Activated naive CD4-positive, alpha-beta T cell treated with anti-CD3 and anti-CD28 coated beads, Interleukin-2, amount 50 U/mL, for 16 hours (primary cell): ENCODE data around the gene HPS4.

Source experiments
- DNase-seq: peaks from one replicate; pipeline ENCODE4 v3.0.0-alpha.2; 2020

Gene HPS4

GRCh38 chr22:26494506-26494905 lies 10.9 kb upstream of the HPS4 start:
- DNase-seq, result no peak

GRCh38 chr22:26492220-26492619 lies 8.6 kb upstream of the HPS4 start:
- DNase-seq, result no peak

- no peak for DNase-seq
Observed at GRCh38 chr22:26489447-26490036, 6.0 kb upstream of the HPS4 start.

GRCh38 chr22:26487996-26488395 lies 4.4 kb upstream of the HPS4 start:
- no peak for DNase-seq

- DNase-seq, result no peak
Observed at GRCh38 chr22:26486394-26486793, 2.8 kb upstream of the HPS4 start.

GRCh38 chr22:26485806-26486390 lies 2.3 kb upstream of the HPS4 start:
- no peak for DNase-seq

- no peak for DNase-seq
Observed at GRCh38 chr22:26485013-26485412, 1.4 kb upstream of the HPS4 start.

GRCh38 chr22:26484360-26484706 lies 750 bp upstream of the HPS4 start:
- no peak for DNase-seq

- no peak for DNase-seq
Observed at GRCh38 chr22:26483043-26483438, 542 bp downstream of the HPS4 start.

- DNase-seq, result no peak
Observed at GRCh38 chr22:26482161-26482560, 1.4 kb downstream of the HPS4 start.

- no peak for DNase-seq
Observed at GRCh38 chr22:26481694-26482093, 1.9 kb downstream of the HPS4 start.

GRCh38 chr22:26481112-26481693 lies 2.4 kb downstream of the HPS4 start:
- no peak for DNase-seq

GRCh38 chr22:26480611-26480932 lies 3.0 kb downstream of the HPS4 start:
- DNase-seq, result no peak

- DNase-seq, result no peak
Observed at GRCh38 chr22:26479792-26480610, 3.6 kb downstream of the HPS4 start.

- DNase-seq, result no peak
Observed at GRCh38 chr22:26479043-26479791, 4.4 kb downstream of the HPS4 start.

- no peak for DNase-seq
Observed at GRCh38 chr22:26477341-26477731, 6.2 kb downstream of the HPS4 start.

- DNase-seq, result no peak
Observed at GRCh38 chr22:26476705-26477340, 6.8 kb downstream of the HPS4 start.

- no peak for DNase-seq
Observed at GRCh38 chr22:26474682-26475081, 8.9 kb downstream of the HPS4 start.

- DNase-seq, result no peak
Observed at GRCh38 chr22:26471522-26471921, 12.1 kb downstream of the HPS4 start.

GRCh38 chr22:26470807-26471206 lies 12.8 kb downstream of the HPS4 start:
- DNase-seq, result no peak

GRCh38 chr22:26466196-26466595 lies 17.4 kb downstream of the HPS4 start:
- DNase-seq, result no peak

GRCh38 chr22:26464312-26464711 lies 19.3 kb downstream of the HPS4 start:
- DNase-seq, result no peak

GRCh38 chr22:26463688-26464087 lies 19.9 kb downstream of the HPS4 start:
- no peak for DNase-seq
